Peyer's patch (tissue), 4 donors: ENCODE measurements around the gene NUDT22. TPM values are rescaled to one million over a fixed set of nuclear protein-coding genes. Genes with fewer than 3 reads are reported as not detected.

Experiments
- DNase-seq, 3 donors: peaks; one replicate each; pipeline ENCODE4 v3.0.0-alpha.2; 2017 to 2019
- H3K27ac ChIP-seq, 4 donors: fragments of 200-600 bp; sonication (generic); one replicate each; pipeline ENCODE4 v1.5.1; 2016 to 2019
- H3K27me3 ChIP-seq, 2 donors: fragments of 200-600 bp; sonication (generic); one replicate each; pipeline ENCODE4 v1.5.1; 2019
- H3K36me3 ChIP-seq, 3 donors: fragments of 200-600 bp; sonication (generic); one replicate each; pipeline ENCODE4 v1.5.1; 2016 to 2019
- H3K4me1 ChIP-seq, 4 donors: fragments of 200-600 bp; sonication (generic); one replicate each; pipeline ENCODE4 v1.5.1; 2016 to 2019
- H3K4me3 ChIP-seq, 4 donors: fragments of 200-600 bp; sonication (generic); 1 replicate in 3 of 4; 2 replicates in 1 of 4; pipeline ENCODE4 v1.5.1; 2016 to 2019; ENCODE audit warnings: mild to moderate bottlenecking in 1 of 4
- H3K9me3 ChIP-seq, 4 donors: fragments of 200-600 bp; sonication (generic); one replicate each; pipeline ENCODE4 v1.5.1; 2016 to 2019; ENCODE audit warnings: mild to moderate bottlenecking in 1 of 4
- CTCF ChIP-seq, 6 experiments: fragments of 450-650 bp in 4 of 6; fragments of 200-600 bp in 2 of 6; sonication (generic) in 1 of 6; IDR thresholded peaks; one replicate each; pipeline ENCODE4 v1.5.1; 2017 to 2019; ENCODE audit warnings: antibody characterized with exemption in 6 of 6, mild to moderate bottlenecking in 3 of 6, moderate library complexity in 1 of 6
- POLR2A ChIP-seq, 2 donors: fragments of 450-650 bp; IDR thresholded peaks; one replicate each; pipeline ENCODE4 v1.5.1; 2017; ENCODE audit warnings: antibody characterized with exemption in 2 of 2, mild to moderate bottlenecking in 2 of 2, moderate library complexity in 2 of 2
- total RNA-seq, 4 donors: library from RNA; depleted of rRNA; stranded (reverse); fragments of >200 nt; gene quantifications; one replicate each; pipeline ENCODE4 v1.1.0, GENCODE V29; 2016

Gene NUDT22
- total RNA-seq, 4 donors from 2014 or later, result 145 to 190 (median 156) TPM

- TF ChIP-seq CTCF (IDR thresholded peaks at IDR 0.05), result no peak
- TF ChIP-seq POLR2A (IDR thresholded peaks at IDR 0.05), result no peak
- Histone ChIP-seq H3K27me3 (no peaks in the 10 kb centered on the region), H3K36me3 (peaks cover 0 to 33% (median 0%) of the 10 kb centered on the region in 3 donors), H3K4me3 (peak overlapping the region; percentile 62 to 87 (median 78)), H3K4me1 (peaks cover 7 to 64% (median 12%) of the 10 kb centered on the region in 4 donors), H3K9me3 (no peaks in the 10 kb centered on the region), H3K27ac (peak overlapping the region; percentile 90 to 98 (median 94))
- peak in 2 of 3 donors; percentile 58 to 80 for DNase-seq
Measured at GRCh38 chr11:64268893-64269539, 42.9 kb downstream of the NUDT22 start.

GRCh38 chr11:64269540-64270220, 43.6 kb downstream of the NUDT22 start:
- Histone ChIP-seq H3K36me3 (peaks cover 0 to 26% (median 0%) of the 10 kb centered on the region in 3 donors), H3K4me3 (peak overlapping the region; percentile 62 to 87 (median 78)), H3K9me3 (no peaks in the 10 kb centered on the region), H3K27ac (peak overlapping the region; percentile 90 to 98 (median 94)), H3K27me3 (no peaks in the 10 kb centered on the region), H3K4me1 (peaks cover 7 to 58% (median 12%) of the 10 kb centered on the region in 4 donors)
- TF ChIP-seq CTCF (IDR thresholded peaks at IDR 0.05) (peak in 3 of 6 experiments; percentile 25 to 26 (median 25)), POLR2A (IDR thresholded peaks at IDR 0.05) (no peak)
- peak; percentile 94 to 98 (median 98) for DNase-seq

DNA sequence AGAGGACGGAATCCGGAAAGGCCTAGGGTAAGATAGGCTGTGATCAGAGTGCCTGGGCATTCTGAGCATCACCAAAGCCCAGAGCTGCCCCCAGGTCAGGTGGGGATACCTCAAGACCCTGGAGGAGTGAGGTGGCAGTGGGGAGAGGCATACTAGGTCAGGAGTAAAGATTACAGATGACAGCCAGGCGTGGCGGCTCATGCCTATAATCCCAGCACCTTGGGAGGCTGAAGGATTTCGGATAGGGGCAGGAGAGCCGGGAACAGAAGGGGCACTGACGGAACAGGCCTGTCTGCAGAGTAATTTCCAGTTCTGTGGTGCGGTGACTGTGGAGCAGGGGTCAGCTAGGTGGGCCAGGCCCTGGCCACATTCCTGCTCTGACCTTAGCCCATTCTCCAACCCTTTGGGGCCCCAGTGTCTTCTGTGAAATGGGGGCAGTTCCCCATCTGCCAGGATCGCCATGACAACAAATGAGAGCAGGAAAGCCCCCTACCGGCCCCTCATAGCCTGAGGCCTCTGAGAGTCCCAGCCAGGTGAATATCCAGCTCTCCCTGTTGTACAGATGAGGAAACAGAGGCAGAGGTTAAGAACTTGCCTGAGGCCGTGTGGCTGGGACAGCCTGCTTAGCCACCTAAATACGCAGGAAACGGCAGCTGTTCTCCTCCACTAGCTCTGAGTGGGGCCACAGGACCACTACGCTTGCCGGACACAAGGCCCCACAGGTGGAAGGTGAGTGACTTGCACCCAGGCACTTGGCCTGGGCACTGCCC, 49.1 kb downstream of the NUDT22 start:
- Histone ChIP-seq H3K36me3 (peaks cover 0 to 5% (median 0%) of the 10 kb centered on the region in 3 donors), H3K27me3 (no peaks in the 10 kb centered on the region), H3K27ac (no peak overlapping the region), H3K4me1 (peaks cover 0 to 15% (median 0%) of the 10 kb centered on the region in 4 donors), H3K4me3 (no peak overlapping the region), H3K9me3 (no peaks in the 10 kb centered on the region)
- no peak for DNase-seq
- TF ChIP-seq CTCF (IDR thresholded peaks at IDR 0.05) (no peak), POLR2A (IDR thresholded peaks at IDR 0.05) (no peak)

DNA sequence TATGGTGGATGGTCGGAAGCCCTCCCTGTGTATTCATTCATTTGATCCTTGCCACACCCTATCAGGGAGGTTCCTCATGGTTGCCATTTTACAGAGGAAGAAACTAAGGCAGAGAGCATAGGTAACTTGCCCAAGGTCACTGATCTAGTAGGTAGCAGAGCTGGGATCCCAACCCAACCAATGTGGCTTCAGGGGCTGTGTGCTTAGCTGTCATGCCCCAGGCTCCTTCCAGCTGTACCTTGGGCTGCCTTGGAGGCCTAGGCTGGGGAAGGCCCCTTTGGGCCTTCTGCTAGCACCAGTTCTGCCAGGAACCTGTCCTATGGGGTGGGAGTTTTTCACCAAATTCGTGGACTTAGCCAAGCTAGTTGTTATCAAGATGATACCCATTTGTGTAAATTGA, 49.8 kb downstream of the NUDT22 start:
- Histone ChIP-seq H3K27me3 (no peaks in the 10 kb centered on the region), H3K4me3 (no peak overlapping the region), H3K9me3 (no peaks in the 10 kb centered on the region), H3K36me3 (peaks cover 0 to 5% (median 0%) of the 10 kb centered on the region in 3 donors), H3K27ac (no peak overlapping the region), H3K4me1 (peaks cover 0 to 15% (median 0%) of the 10 kb centered on the region in 4 donors)
- DNase-seq, result no peak
- TF ChIP-seq POLR2A (IDR thresholded peaks at IDR 0.05) (no peak), CTCF (IDR thresholded peaks at IDR 0.05) (no peak)

DNA sequence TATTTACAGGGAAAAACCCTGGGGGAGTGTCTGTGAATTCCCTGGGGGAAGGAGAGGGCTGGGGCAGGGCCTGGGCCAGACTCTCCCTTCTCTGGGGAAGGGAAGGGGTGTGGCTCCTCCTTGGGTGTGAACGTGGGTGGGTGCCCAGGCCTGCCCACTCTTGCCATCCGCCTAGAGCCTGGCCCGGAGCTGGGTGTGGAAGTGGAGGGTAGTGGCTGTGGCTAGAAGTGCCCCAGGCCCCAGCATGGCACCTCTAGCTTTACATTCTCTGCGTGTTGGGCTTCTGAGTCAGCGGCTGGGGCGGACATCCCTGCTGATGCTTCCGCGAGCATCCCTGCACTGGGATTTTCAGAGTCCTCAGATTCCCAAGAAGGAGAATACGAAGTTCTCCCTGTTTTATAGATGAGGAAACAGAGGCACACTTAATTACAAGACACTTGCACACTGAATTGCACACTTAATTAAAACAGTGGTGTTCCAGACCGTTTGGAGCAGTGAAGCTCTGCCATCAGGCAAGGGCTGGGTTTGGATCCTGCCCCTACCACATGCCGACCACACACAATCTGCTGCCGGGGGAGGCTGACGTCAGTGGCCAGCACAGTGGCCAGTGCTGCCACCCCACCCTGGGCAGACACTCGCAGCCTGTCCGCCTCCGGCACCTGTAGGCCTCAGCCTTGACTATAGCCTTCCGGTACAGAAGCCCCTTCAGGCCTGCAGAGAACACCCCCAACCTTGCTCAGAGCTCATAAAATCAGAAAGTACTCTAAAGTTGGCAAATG, 50.8 kb downstream of the NUDT22 start:
- H3K4me3 ChIP-seq, result no peak overlapping the region
- DNase-seq, result no peak
- H3K4me1 ChIP-seq, result peaks cover 0 to 12% (median 0%) of the 10 kb centered on the region in 4 donors
- no peak overlapping the region for H3K27ac ChIP-seq
- TF ChIP-seq CTCF (IDR thresholded peaks at IDR 0.05) (no peak), POLR2A (IDR thresholded peaks at IDR 0.05) (no peak)
- H3K9me3 ChIP-seq, result no peaks in the 10 kb centered on the region
- no peaks in the 10 kb centered on the region for H3K27me3 ChIP-seq
- H3K36me3 ChIP-seq, result peaks cover 0 to 10% (median 0%) of the 10 kb centered on the region in 3 donors
